H1 (cell line): ENCODE measurements around the gene OPALIN.

Source experiments
- ATF2 ChIP-seq: IDR thresholded peaks from 2 replicates; pipeline ENCODE4 v1.6.1; 2012; ENCODE audit warnings: low read length, inconsistent platforms
- BCL11A ChIP-seq, 2 experiments: IDR thresholded peaks; one replicate each; pipeline ENCODE4 v1.6.1; 2011; ENCODE audit warnings: low read depth in 2 of 2, low read length in 2 of 2, mild to moderate bottlenecking in 2 of 2
- CHD1 ChIP-seq: IDR thresholded peaks from 2 replicates; pipeline ENCODE4 v1.6.1; 2012; ENCODE audit warnings: low read depth, low read length, improper control_type of control experiment
- EZH2 ChIP-seq: fragments of 200-600 bp; sonication (generic); IDR thresholded peaks from 2 replicates; pipeline ENCODE4 v1.7.1; 2012; ENCODE audit warnings: low read depth, mild to moderate bottlenecking, moderate library complexity, low read length, inconsistent platforms; ENCODE audit not compliant: severe bottlenecking
- POLR2AphosphoS5 ChIP-seq: IDR thresholded peaks from 2 replicates; pipeline ENCODE4 v1.6.1; 2011; ENCODE audit warnings: low read depth, low read length
- RAD21 ChIP-seq, 2 experiments: IDR thresholded peaks in 1 of 2; conservative IDR thresholded peaks in 1 of 2; 2 replicates each; pipeline ENCODE4 v1.6.1; 2011; ENCODE audit warnings: low read depth in 2 of 2, low read length in 2 of 2, improper control_type of control experiment in 1 of 2, inconsistent platforms in 1 of 2, mild to moderate bottlenecking in 1 of 2, moderate library complexity in 1 of 2
- SP1 ChIP-seq: IDR thresholded peaks from 2 replicates; pipeline ENCODE4 v1.6.1; 2011; ENCODE audit warnings: low read depth, low read length
- TAF7 ChIP-seq: optimal IDR thresholded peaks from 2 replicates; pipeline ENCODE3; 2011; ENCODE audit warnings: low read depth, mild to moderate bottlenecking, inconsistent platforms, low read length, moderate library complexity, borderline replicate concordance
- TEAD4 ChIP-seq: IDR thresholded peaks from 2 replicates; pipeline ENCODE4 v1.6.1; 2012; ENCODE audit warnings: low read depth, low read length, inconsistent platforms, mixed read lengths
- TF ChIP-seq, protein P1 (sequence below), 3 experiments: IDR thresholded peaks; 1 replicate in 2 of 3; 2 replicates in 1 of 3; pipeline versions ENCODE4 v1.5.1 to v1.6.1; 2011; ENCODE audit warnings: low read length in 3 of 3, mild to moderate bottlenecking in 3 of 3, inconsistent platforms in 2 of 3, low read depth in 1 of 3, moderate library complexity in 1 of 3; ENCODE audit not compliant: insufficient read depth in 1 of 3; ENCODE audit errors: control extremely low read depth in 1 of 3

DNA sequence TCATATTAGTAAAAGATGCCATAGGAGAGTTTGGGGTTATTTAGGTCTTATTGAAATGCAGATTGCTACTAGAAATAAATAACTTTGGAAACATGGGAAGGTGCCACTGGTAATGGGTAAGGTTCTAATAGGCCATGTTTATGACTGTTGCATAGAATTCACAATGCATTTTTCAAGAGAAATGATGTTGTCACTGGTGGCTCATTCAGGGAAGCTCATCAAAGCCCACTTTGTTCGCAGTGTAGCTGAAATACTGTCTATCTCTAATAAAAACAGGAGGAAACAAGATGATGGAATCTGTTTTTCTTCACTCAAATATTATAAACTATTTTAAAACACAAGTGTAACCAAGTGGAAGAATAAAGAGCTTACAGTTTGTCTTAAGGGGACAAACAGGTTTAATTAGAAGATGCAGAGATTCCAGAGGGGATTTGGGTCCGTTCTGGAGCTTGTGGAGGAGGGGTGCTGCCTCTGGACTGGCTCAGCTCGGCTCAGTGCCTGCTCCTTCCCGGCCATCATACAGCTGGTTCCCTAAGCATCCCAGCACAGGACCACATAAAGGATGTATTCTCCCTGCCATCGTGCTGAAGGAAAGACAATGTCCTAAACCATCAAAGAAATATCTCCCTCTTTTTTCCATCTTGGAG, 20.4 kb downstream of the OPALIN start:
- TF ChIP-seq SP1, result no peak
- TF ChIP-seq BCL11A (IDR thresholded peaks at IDR 0.05; ENCODE audit: low read depth in 2 of 2, low read length in 2 of 2), result no peak
- TF ChIP-seq, protein P1, sequence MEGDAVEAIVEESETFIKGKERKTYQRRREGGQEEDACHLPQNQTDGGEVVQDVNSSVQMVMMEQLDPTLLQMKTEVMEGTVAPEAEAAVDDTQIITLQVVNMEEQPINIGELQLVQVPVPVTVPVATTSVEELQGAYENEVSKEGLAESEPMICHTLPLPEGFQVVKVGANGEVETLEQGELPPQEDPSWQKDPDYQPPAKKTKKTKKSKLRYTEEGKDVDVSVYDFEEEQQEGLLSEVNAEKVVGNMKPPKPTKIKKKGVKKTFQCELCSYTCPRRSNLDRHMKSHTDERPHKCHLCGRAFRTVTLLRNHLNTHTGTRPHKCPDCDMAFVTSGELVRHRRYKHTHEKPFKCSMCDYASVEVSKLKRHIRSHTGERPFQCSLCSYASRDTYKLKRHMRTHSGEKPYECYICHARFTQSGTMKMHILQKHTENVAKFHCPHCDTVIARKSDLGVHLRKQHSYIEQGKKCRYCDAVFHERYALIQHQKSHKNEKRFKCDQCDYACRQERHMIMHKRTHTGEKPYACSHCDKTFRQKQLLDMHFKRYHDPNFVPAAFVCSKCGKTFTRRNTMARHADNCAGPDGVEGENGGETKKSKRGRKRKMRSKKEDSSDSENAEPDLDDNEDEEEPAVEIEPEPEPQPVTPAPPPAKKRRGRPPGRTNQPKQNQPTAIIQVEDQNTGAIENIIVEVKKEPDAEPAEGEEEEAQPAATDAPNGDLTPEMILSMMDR (IDR thresholded peaks at IDR 0.05; ENCODE audit: control extremely low read depth in 1 of 3, insufficient read depth in 1 of 3, low read depth in 1 of 3, low read length in 3 of 3), result no peak
- TF ChIP-seq TAF7, result no peak
- TF ChIP-seq CHD1, result no peak
- TF ChIP-seq POLR2AphosphoS5, result no peak
- no peak for TF ChIP-seq RAD21 (IDR thresholded peaks at IDR 0.05 in 1 of 2, conservative IDR thresholded peaks at IDR 0.05 in 1 of 2; ENCODE audit: low read depth in 2 of 2, low read length in 2 of 2)
- TF ChIP-seq TEAD4, result no peak
- no peak for TF ChIP-seq EZH2
- TF ChIP-seq ATF2, result no peak
